ENCODE results near the gene CYP2A13. TPM values are rescaled to one million over a fixed set of nuclear protein-coding genes. Genes with fewer than 3 reads are reported as not detected.
"Not testable (repeated sequence)": the region's sequence is repeated elsewhere in the genome, so short reads cannot be mapped to it uniquely, and the experiment has no call there.

CYP2A13 gene
- total RNA-seq, 3 donors from 2014 or later: not detected

GRCh38 chr19:41116261-41116660, 28.0 kb downstream of the CYP2A13 start:
- TF ChIP-seq POLR2AphosphoS5 (IDR thresholded peaks at IDR 0.05) (no peak), POLR2A (IDR thresholded peaks at IDR 0.05) (no peak)
- TF ChIP-seq, protein P1, sequence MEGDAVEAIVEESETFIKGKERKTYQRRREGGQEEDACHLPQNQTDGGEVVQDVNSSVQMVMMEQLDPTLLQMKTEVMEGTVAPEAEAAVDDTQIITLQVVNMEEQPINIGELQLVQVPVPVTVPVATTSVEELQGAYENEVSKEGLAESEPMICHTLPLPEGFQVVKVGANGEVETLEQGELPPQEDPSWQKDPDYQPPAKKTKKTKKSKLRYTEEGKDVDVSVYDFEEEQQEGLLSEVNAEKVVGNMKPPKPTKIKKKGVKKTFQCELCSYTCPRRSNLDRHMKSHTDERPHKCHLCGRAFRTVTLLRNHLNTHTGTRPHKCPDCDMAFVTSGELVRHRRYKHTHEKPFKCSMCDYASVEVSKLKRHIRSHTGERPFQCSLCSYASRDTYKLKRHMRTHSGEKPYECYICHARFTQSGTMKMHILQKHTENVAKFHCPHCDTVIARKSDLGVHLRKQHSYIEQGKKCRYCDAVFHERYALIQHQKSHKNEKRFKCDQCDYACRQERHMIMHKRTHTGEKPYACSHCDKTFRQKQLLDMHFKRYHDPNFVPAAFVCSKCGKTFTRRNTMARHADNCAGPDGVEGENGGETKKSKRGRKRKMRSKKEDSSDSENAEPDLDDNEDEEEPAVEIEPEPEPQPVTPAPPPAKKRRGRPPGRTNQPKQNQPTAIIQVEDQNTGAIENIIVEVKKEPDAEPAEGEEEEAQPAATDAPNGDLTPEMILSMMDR (IDR thresholded peaks at IDR 0.05): no peak
- Histone ChIP-seq H3K9me3 (no peaks in the 10 kb centered on the region), H3K36me3 (no peaks in the 10 kb centered on the region), H3K4me1 (no peaks in the 10 kb centered on the region), H3K4me3 (no peak overlapping the region), H3K27ac (no peak overlapping the region), H3K27me3 (no peaks in the 10 kb centered on the region)
- intact Hi-C loops (cut with DNase I; ENCODE audit: low total_unique reads): loop anchor here (5.0 kb wide), 1 partner anchor 1304 kb away; no protein-coding TSS in a partner anchor
- DNase-seq (ENCODE audit: low spot score in 2 of 2): no peak

DNA sequence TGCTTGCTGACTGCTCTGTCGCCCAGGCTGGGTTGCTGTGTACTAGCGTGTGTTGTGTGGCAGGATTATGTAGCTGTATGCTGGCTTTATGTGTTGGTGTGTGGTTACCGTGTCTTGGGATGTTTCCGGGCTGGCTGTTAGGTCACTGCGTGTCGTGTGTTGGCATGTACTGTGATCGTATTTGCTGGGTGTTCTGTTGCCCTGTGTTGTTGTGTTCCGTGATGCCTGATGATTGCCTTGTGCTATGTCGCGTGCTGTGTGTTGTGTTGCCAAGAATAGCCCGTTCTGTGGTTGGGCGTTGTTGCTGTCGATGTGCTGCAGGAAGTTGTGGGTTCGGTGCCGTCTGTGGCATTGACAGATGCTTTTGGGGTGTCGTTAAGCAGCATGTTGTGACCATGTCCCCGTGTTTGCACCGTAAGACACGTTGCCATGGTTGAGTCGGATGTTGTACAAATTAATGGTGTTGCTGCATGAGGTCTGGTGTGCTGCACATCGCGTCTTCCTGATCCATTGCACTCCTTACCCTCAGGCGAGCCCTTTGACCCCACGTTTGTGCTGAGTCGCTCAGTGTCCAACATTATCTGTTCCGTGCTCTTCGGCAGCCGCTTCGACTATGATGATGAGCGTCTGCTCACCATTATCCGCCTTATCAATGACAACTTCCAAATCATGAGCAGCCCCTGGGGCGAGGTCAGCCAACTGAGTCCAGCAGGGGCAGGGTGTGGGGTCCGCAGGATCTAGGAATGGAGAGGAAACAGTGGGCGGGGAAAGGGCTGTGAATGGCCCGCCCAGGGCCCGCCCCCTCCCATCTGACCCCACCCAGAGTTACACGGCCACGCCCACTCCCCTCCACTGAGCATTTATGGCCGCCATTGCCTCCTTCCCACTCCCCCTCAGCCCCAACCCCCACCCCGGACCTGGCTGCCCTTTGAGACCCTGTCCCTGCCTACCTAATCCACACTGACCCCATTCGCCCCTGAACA, 33.0 kb downstream of the CYP2A13 start:
- DNase-seq (ENCODE audit: low spot score in 2 of 2); H3K9me3 ChIP-seq; H3K27me3 ChIP-seq; H3K4me1 ChIP-seq; H3K27ac ChIP-seq; intact Hi-C loops (cut with DNase I; ENCODE audit: low total_unique reads); H3K36me3 ChIP-seq; H3K4me3 ChIP-seq: not testable (repeated sequence)

DNA sequence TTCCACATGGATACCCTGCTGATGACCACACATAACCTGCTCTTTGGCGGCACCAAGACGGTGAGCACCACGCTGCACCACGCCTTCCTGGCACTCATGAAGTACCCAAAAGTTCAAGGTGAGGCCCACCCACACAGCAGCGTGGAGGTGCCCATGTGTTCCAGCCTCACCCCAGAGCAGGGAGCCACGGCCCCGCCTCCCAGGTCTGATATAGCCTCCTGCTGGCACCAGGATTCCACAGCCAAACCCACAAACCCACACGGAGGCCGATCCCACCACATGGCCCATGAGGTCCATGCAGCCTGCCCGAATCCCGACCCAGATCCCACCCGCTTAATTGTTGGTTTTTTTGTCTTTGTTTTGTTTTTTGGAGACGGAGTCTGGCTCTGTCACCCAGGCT, 34.6 kb downstream of the CYP2A13 start:
- not testable (repeated sequence) for H3K36me3 ChIP-seq; DNase-seq (ENCODE audit: low spot score in 2 of 2); H3K27me3 ChIP-seq

DNA sequence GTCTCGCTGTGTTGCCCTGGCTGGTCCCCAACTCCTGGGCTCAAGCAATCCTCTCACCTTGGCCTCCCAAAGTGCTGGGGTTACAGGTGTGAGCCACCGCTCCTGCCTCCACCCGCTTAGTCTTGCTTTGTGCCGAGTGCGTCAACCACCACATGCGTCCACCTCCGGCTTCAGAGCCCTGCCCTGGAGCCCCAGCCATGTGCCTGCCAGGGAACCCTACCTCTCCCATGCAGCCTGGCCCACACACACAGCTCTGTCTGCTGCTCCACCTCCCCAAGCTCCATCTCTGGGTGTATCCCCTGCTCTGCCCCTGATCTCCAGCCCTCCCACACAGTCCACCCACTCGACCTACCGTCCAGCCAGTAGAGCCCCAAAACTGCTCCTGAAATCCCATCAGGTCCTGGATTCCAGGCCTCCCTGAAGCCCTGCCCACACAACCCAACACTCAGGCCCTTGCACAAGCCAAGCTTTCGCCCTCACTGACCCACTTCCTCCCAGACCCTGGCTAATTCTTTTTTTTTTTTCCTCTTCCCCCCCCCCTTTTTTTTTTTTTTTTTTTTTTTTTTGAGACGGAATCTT, 35.6 kb downstream of the CYP2A13 start:
- Histone ChIP-seq H3K27ac (no peak overlapping the region), H3K4me3 (no peak overlapping the region), H3K27me3 (no peaks in the 10 kb centered on the region), H3K36me3 (no peaks in the 10 kb centered on the region), H3K9me3 (no peaks in the 10 kb centered on the region), H3K4me1 (no peaks in the 10 kb centered on the region)
- TF ChIP-seq POLR2A (IDR thresholded peaks at IDR 0.05): no peak
- no peak for TF ChIP-seq POLR2AphosphoS5 (IDR thresholded peaks at IDR 0.05)
- TF ChIP-seq, protein P1 (IDR thresholded peaks at IDR 0.05): no peak
- DNase-seq (ENCODE audit: low spot score in 2 of 2): no peak
- intact Hi-C loops (cut with DNase I; ENCODE audit: low total_unique reads): no loop called here

More for the DNA sequence above, 34.6 kb downstream of the CYP2A13 start:
- H3K4me1 ChIP-seq; intact Hi-C loops (cut with DNase I; ENCODE audit: low total_unique reads); H3K27ac ChIP-seq; H3K4me3 ChIP-seq; H3K9me3 ChIP-seq: not testable (repeated sequence)

DNA sequence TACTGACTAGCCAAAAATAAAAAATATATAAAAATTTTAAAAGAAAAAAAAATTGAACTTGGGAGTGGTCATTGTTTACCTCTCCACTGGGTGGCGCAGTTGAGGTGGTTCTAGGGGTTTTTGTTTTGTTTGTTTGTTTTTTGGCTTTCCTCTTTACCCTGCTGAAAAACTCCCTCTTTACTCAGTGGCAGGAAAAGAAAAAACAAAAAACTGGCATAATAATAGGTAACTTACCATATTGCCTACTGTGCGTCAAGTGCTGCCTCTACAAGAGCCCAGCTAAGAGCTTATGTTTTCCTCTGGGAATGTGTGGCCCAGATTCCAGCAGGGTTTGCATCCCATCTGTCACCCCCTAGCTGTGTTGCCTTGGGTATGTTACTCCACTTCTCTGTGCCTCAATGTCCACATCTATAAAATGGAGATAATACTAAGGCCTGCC, 38.5 kb downstream of the CYP2A13 start:
- intact Hi-C loops (cut with DNase I; ENCODE audit: low total_unique reads); H3K4me1 ChIP-seq; DNase-seq (ENCODE audit: low spot score in 2 of 2); H3K4me3 ChIP-seq; H3K27me3 ChIP-seq; H3K27ac ChIP-seq; H3K36me3 ChIP-seq; H3K9me3 ChIP-seq: not testable (repeated sequence)
- TF ChIP-seq, protein P1 (IDR thresholded peaks at IDR 0.05): peak in 2 of 3 donors; percentile 19 to 29

- intact Hi-C loops (cut with DNase I; ENCODE audit: low total_unique reads); H3K27me3 ChIP-seq; DNase-seq (ENCODE audit: low spot score in 2 of 2); H3K9me3 ChIP-seq; H3K4me1 ChIP-seq; H3K36me3 ChIP-seq; H3K27ac ChIP-seq; H3K4me3 ChIP-seq: not testable (repeated sequence)
Observed at GRCh38 chr19:41127362-41127761, 39.1 kb downstream of the CYP2A13 start.
